NCI-H2196 (cell line): ENCODE measurements around the gene STK17B.
"Not testable (repeated sequence)": the region's sequence is repeated elsewhere in the genome, so short reads cannot be mapped to it uniquely, and the experiment has no call there.

ENCODE experiments used
- DNase-seq: peaks from one replicate; lab custom pipeline; 2025; ENCODE audit not compliant: unreplicated experiment; lab: John Stamatoyannopoulos, UW

Gene STK17B

DNA sequence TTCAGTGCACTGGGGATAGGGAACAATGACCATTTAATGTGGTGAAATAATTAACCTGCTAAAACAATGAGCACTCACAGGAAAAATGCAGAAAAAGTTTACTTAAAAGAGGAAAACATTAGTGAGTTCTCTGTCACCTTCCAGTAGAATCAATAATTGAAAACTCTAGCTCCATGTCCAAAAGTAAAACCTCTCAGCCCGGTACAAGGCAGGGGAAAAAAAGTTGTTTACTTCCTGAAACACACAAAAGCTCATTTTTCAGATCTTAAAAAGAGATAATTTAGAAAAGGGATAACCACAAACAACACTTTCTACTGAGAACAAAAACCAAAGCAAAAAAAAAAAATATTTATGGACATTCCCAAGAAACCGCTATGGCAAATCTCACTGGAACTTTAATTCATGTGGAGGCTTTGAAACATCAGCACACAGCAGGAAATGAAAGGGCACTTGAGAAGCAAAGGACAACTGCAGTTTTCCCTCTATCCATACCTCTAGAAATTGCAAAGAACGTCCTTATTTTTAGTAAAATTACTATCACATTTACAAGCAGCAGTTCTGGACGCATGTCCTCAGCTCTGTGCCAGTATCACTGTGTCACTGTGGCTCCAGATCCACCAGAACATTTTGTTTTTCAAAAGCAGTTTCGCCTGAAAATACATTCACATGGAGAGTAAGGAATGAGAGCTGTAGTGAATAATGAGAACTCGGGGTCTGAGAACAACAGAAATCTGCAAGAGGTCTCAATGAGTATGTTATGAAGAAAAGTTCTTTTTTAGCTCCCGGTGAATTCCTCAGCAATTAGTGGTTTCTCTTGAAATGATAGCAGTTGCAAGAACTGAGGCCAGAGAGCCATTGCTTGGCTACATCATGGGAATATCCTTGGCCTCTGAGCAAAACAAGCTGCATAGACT lies 58.1 kb downstream of the STK17B start:
- no peak for DNase-seq

GRCh38 chr2:196112418-196113034 lies 58.9 kb downstream of the STK17B start:
- no peak for DNase-seq

DNA sequence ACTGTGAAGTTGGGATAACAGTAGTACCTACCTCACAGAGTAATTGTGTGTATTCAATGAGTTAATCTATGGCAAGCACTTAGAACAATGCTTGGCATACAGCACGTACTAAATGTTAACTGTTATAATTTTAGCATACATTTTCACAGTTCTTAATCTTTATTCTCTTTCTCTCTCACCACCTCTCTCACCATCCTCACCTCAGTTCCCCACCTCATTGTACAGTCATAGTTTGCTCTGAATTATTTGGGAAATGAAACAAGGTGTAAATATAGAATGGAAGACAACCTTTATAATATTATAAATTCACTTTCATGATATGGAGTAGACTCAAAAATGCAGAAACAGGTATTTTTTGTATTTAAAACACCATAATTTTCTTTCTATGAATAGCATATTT lies 62.8 kb downstream of the STK17B start:
- no peak for DNase-seq

GRCh38 chr2:196105951-196106350 lies 65.4 kb downstream of the STK17B start:
- DNase-seq: no peak

DNA sequence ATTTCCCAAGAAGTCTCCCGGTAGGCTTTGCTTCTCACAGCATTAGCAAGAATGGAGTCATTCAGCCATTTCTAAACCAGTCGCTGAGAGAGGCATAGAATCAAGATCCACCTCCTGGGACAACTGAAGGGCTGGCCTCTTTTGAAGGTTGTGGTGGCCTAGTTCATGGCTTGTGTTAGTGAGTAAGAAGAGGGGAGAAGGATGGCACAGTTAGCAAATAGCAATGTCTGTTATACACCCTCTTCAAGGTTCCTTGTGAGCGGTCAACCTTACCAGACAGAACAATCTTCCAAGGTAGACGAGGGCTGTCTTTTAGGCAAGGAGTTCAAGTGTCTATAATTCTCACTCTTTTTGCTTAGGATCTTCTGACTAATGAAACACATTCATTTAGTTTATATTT lies 67.3 kb downstream of the STK17B start:
- DNase-seq: no peak

GRCh38 chr2:196103626-196104025 lies 67.8 kb downstream of the STK17B start:
- no peak for DNase-seq

DNA sequence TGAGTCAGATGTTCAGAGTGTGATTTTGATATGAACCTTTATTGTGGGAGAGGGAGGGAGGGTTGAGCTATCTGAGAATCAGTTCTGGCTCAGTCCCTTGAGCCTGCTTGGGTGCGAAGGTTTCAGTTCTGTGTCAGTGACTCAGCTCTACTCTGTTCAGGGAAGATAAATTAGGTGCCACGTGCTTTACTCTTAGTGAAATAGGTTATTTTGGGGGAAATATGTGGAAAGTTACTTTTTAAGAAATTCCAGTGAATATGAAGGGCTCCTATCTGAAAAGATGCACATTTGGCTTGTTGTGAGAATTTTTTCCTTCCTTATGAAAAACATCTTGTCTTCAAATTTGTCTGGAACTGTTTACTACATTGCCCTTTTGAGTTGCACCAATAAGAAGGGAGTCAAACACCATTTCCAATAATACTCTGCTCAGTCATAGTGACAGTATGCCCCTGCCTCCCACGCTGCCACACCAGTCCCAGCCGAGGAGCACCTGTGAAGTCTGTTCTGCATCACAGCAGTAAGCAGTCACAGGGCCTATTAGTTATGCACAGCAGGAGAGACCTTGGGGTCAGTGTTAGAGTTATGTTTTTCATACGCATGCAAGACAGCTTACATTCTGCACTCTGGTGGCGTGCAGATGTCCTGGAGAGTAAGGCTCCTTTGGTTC lies 69.9 kb downstream of the STK17B start:
- no peak for DNase-seq

GRCh38 chr2:196099916-196100315 lies 71.5 kb downstream of the STK17B start:
- no peak for DNase-seq

- DNase-seq: no peak
Measured at GRCh38 chr2:196097864-196098660, 73.3 kb downstream of the STK17B start.

DNA sequence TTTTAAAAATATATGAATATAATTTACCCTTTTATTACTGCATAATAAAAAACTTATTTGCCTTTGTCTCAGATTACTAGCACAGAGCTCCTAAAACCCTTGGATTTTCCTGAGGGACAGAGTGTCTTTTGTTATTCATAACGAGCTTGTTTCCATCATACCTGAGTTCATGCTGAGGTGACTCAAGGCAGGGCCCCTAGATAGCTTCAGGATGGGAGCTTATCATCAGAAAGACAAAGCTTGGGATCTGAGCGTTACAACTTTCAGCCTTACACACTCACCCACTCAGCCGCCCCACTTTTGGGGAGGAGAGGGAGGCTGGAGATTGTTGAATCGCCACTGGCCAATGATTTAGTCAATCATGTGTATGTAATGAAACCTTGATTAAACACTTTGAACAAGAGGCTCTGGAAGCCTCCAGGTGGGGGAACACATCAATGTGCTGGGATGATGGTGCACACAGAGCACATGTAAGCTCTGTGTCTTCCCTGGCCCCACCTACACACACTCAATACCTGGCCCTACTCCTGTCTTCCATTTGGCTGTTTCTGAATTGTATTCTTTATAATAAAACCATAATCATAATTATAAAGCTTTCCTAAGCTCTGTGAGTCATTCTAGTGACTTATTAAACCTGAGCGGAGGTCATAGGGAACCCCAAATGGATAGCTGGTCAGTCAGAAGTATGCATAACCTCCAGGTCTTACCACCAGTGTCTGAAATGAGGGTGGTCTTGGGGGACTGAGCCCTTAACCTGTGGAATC lies 74.2 kb downstream of the STK17B start:
- DNase-seq: no peak

DNA sequence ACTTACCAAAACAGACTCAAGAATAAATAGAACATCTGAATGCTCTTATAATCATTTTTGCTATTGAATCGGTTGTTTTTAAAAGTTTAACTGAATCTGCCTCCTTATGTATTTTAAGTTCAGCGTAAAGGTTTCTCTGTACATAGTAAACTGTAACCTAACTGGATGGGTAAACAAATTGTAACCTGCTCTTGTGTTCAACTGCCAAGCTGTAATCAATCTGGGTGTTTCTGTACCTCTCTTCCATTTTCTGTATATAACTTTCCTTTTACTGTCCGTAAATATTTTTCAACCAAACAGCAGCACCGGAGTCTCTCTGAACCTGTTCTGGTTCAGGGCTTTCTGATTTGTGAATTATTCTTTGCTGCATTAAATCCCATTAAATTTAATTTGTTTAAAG lies 75.1 kb downstream of the STK17B start:
- no peak for DNase-seq

DNA sequence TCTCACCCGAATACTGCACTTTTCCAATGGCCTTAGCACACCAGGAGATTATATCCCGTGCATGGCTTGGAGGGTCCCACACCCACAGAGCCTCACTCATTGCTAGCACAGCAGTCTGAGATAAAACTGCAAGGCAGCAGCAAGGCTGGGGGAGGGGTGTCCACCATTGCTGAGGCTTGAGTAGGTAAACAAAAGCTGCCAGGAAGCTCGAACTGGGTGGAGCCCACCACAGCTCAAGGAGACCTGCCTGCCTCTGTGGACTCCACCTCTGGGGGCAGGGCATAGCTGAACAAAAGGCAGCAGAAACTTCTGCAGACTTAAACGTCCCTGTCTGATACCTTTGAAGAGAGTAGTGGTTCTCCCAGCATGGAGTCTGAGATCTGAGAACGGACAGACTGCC lies 81.9 kb downstream of the STK17B start:
- not testable (repeated sequence) for DNase-seq

GRCh38 chr2:196088203-196088602 lies 83.2 kb downstream of the STK17B start:
- DNase-seq: no peak

DNA sequence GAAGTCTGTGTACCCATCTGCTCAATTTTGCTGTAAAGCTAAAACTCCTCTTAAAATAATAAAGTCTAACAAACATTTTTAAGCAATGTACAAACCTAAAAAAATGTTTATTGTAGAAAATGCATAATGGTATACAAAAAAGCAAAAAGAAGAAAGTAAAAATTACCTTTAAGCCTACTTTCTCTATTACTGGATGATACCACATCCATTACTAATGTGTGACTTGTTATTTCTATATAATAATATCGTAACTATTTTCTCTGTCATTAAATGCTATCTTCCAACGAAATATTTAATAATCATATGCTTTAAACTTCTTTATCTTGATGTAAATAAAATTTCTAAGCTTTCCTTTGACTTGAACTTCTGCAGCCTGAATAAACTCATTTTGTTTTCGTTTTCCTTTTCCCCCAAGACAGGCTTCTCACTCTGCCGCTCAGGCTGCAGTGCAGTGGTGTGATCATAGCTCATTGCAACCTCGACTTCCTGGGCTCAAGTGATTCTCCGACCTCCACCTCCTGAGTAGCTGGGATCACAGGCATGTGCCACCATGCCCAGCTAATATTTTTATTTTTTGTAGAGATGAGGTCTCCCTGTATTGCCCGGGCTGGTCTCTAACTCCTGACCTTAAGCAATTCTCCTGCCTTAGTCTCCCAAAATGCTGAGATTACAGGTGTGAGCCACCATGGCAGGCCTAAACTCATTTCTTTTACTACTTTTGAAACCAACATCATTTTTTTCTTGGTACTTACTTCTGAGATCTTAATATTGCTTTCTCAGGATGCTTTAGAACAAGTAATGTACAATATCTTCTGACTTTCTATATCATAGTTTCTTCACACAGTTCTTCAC lies 84.6 kb downstream of the STK17B start:
- DNase-seq: no peak

DNA sequence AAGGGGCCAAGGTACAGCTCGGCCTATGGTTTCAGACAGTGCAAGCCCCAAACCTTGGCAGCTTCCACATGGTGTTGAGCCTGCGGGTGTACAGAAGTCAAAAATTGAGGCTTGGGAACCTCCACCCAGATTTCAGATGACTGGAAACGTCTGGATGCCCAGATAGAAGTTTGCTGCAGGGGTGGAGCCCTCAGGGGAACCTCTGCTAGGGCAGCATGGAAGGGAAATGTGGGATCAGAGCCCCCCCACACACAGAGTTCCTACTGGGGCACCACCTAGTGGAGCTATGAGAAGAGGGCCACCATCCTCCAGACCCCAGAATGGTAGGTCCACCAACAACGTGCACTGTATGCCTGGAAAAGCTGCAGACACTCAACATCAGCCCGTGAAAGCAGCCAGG lies 87.8 kb downstream of the STK17B start:
- DNase-seq: no peak
